Thyroid gland (tissue), 4 donors: ENCODE results near the gene MTMR4.

Experiments
- CTCF ChIP-seq, 6 experiments: fragments of 200-600 bp in 3 of 6; fragments of 450-650 bp in 3 of 6; sonication (generic) in 3 of 6; IDR thresholded peaks; one replicate each; pipeline ENCODE4 v1.5.1; 2016 to 2019; ENCODE audit warnings: antibody characterized with exemption in 6 of 6, mild to moderate bottlenecking in 2 of 6, inconsistent platforms in 1 of 6, moderate library complexity in 1 of 6
- POLR2A ChIP-seq, 2 donors: fragments of 450-650 bp; IDR thresholded peaks; one replicate each; pipeline ENCODE4 v1.6.1; 2017; ENCODE audit warnings: antibody characterized with exemption in 2 of 2, mild to moderate bottlenecking in 2 of 2, moderate library complexity in 1 of 2

DNA sequence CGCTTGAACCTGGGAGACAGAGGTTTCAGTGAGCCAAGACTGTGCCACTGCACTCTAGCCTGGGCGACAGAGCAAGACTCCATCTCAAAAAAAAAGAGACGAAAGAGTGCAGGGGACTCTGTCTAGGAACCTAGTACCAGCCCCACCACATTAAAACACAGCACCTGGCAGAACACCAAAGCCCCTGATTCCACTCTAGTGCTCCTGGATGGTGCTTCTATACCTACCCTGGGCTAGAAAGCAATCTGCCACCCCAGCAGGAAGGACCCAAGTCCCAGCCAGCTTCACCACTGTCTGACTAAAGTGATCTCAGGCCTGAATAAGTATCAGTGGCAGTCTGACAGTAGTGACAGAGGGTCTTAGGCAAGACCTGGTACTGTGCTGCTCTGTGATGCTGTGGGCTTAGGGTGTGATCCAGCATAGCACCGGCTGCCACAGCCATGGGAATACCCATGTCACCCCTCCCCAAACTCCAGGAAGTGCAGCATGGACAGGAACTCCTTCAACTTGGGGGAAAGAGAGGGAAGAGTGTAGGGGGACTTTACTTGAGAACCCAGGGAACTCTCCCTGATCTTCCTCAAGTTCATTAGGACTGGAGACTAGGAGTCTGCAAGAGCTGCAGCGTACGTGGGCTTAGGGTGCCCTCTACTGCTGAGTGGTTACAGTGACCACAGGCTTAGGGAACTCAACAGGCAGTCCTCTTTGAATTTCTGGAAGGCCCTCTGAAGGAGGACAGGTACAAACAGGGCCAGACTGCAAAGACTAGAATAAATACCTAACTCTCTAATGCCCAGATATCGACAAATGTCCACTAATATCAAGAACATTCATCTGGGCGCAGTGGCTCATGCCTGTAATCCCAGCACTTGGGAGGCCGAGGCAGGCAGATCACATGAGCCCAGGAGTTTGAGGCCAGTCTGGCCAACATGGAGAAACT, 67.1 kb downstream of the MTMR4 start:
- peak in 4 of 6 experiments; percentile 49 to 70 (median 61) for TF ChIP-seq CTCF (IDR thresholded peaks at IDR 0.05)
- TF ChIP-seq POLR2A (IDR thresholded peaks at IDR 0.05) = no peak
